ENCODE data around the gene STRA6. TPM values are rescaled to one million over a fixed set of nuclear protein-coding genes. Genes with fewer than 3 reads are reported as not detected.

STRA6 gene
- total RNA-seq, 1 experiment from 2014 or later = 3.5 TPM

DNA sequence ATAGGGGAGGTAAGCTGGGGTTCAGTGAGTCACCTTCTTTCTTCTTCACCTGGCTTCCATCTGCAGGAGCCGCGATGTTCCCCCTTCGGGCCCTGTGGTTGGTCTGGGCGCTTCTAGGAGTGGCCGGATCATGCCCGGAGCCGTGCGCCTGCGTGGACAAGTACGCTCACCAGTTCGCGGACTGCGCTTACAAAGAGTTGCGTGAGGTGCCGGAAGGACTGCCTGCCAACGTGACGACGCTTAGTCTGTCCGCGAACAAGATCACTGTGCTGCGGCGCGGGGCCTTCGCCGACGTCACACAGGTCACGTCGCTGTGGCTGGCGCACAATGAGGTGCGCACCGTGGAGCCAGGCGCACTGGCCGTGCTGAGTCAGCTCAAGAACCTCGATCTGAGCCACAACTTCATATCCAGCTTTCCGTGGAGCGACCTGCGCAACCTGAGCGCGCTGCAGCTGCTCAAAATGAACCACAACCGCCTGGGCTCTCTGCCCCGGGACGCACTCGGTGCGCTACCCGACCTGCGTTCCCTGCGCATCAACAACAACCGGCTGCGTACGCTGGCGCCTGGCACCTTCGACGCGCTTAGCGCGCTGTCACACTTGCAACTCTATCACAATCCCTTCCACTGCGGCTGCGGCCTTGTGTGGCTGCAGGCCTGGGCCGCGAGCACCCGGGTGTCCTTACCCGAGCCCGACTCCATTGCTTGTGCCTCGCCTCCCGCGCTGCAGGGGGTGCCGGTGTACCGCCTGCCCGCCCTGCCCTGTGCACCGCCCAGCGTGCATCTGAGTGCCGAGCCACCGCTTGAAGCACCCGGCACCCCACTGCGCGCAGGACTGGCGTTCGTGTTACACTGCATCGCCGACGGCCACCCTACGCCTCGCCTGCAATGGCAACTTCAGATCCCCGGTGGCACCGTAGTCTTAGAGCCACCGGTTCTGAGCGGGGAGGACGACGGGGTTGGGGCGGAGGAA, 69.6 kb downstream of the STRA6 start:
- DNase-seq (ENCODE audit: low read depth) = no peak

GRCh38 chr15:74131628-74132413, 70.8 kb downstream of the STRA6 start:
- DNase-seq (ENCODE audit: low read depth) = no peak

DNA sequence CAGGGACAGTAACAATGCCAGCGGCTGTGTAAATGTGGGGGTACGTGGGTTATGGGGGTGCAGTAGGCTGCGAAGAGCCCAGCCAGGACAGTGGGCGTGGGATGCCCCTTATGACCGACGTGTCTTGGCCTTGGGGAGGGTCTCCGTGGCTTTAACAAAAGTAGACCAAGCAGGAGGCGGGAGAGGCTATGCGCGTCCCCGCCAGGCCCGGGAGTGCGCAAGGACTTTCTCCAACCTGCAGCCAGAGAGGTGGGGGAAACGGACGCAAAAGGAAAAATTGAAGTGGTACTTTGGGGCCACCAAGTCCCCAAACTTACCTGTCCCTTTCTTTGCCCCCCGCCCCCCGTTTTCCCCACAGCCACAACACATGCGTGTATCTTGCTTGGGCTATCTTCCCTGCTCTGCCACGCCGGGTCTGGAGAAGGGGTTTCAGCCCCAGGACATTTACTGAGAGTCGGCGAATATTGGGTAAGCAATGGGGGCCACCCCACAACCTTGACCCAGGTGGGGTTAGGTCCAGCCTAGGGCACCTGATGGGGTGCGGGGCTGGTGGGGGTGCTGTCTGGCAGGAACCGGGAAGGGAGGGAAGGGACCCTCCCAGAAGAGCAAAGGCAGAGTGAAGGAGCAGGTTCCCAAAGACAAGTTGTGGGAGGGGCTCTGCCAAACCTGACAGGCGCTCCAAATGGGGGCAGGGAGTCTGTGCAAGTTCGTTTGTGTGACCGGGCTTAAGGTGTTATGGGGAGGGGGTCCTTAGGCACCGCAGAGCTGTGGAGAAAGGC, 71.5 kb downstream of the STRA6 start:
- no peak for DNase-seq (ENCODE audit: low read depth)

DNA sequence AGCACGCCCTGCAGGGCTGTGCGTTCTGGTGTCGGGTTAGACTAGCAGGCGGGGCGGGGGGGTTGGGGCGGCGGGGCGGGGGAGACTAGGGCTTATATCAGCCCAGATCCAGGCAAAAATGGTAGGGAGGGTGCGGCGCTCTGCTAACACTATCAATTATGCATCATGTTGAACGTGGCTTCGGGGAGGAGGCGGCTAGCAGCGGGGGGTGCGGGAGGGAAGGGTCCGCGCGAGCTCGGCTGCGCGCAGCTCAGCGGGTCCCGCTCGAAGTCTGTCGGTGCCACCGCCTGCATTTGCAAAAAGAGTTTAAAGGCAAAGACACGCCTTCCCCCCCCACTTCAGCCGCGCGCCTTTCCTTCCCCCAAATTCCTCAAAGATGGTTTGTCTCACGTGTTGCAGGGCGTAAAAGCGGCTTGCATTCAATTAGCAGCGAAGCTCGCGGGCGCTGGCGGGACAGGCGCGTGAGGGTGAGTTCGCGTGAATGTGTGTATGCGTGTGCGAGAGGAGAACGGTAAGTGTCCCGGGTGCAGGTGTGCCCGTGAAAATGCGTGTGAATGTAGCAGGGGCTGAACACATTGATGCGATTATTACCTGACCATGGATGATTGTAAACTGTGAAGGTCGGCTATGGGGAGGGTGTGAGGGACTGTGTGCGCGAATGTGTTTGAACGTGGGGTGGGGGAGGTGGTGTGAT, 72.3 kb downstream of the STRA6 start, which contains the start of gene ISLR2:
ISLR2 (plus strand) TSS at position 432 of the 694 bp plus-strand sequence. CDS start 2,169 bp downstream, outside the sequence.
- DNase-seq (ENCODE audit: low read depth) = no peak

- DNase-seq (ENCODE audit: low read depth) = no peak
These were observed 72.9 kb downstream of the STRA6 start for GRCh38 chr15:74129586-74130154.

Other genes with a start within 250 kb of the STRA6 start
- gene STOML1, start 210.5 kb downstream of the STRA6 start, total RNA-seq (2014; rRNA removed; shearing (Covaris generic)) = 12.5 and 19.9 TPM in 2 replicates
- gene PML, start 208.1 kb downstream of the STRA6 start, total RNA-seq (2014; rRNA removed; shearing (Covaris generic)) = 24.5 and 74.6 TPM in 2 replicates
- gene GOLGA6A, start 120.2 kb downstream of the STRA6 start, total RNA-seq (2014; rRNA removed; shearing (Covaris generic)) = not detected in 2 replicates
- 0.17 TPM in 1 of 2 replicates, not detected in the other for gene ISLR2, start 72.2 kb downstream of the STRA6 start, total RNA-seq (2014; rRNA removed; shearing (Covaris generic))
- gene ISLR, start 29.1 kb downstream of the STRA6 start, total RNA-seq (2014; rRNA removed; shearing (Covaris generic)) = not detected in 2 replicates
- gene CCDC33, start 33.5 kb upstream of the STRA6 start, total RNA-seq (2014; rRNA removed; shearing (Covaris generic)) = 0.22 TPM in 1 of 2 replicates, not detected in the other
- gene CYP11A1, start 164.9 kb upstream of the STRA6 start, total RNA-seq (2014; rRNA removed; shearing (Covaris generic)) = 0.07 and 0.10 TPM in 2 replicates
- gene SEMA7A, start 231.2 kb upstream of the STRA6 start, total RNA-seq (2014; rRNA removed; shearing (Covaris generic)) = 21.4 and 37.5 TPM in 2 replicates